CD8-positive, alpha-beta memory T cell (primary cell): ENCODE measurements around the gene MEGF6. TPM values are rescaled to one million over a fixed set of nuclear protein-coding genes. Genes with fewer than 3 reads are reported as not detected.

Experiments
- CTCF ChIA-PET: fragments of 350-600 bp; sonication (Branson Sonifier 250); formaldehyde crosslinking; loops from one replicate; lab custom pipeline; 2021; ENCODE audit warnings: antibody characterized with exemption; lab: Charles Lee
- POLR2A ChIA-PET: fragments of 350-600 bp; sonication (Branson Sonifier 250); formaldehyde crosslinking; loops from one replicate; lab custom pipeline; 2021; ENCODE audit warnings: antibody characterized with exemption; lab: Charles Lee
- DNase-seq, 5 donors: peaks; one replicate each; pipeline versions ENCODE4 v3.0.0 to v3.0.0-alpha.2; 2020 to 2022; ENCODE audit warnings: mixed read lengths in 1 of 5
- H3K27ac ChIP-seq: one replicate; pipeline ENCODE4 v1.7.0; 2013; ENCODE audit warnings: low read depth, mild to moderate bottlenecking, low read length, moderate library complexity
- H3K27me3 ChIP-seq: 2 replicates; pipeline ENCODE4 v1.7.0; 2013; ENCODE audit warnings: low read length, mild to moderate bottlenecking; ENCODE audit not compliant: insufficient read depth, poor library complexity, severe bottlenecking
- H3K36me3 ChIP-seq: 2 replicates; pipeline ENCODE4 v1.7.0; 2013; ENCODE audit warnings: mild to moderate bottlenecking, low read length, moderate library complexity; ENCODE audit not compliant: insufficient read depth
- H3K4me1 ChIP-seq: 2 replicates; pipeline ENCODE4 v1.7.0; 2013; ENCODE audit warnings: mild to moderate bottlenecking, low read length, moderate library complexity; ENCODE audit not compliant: insufficient read depth
- H3K4me3 ChIP-seq: 2 replicates; pipeline ENCODE4 v1.7.0; 2013; ENCODE audit warnings: mild to moderate bottlenecking, low read length
- H3K9me3 ChIP-seq: 2 replicates; pipeline ENCODE4 v1.7.0; 2013; ENCODE audit warnings: mild to moderate bottlenecking, low read length
- H3K27ac Mint-ChIP-seq, 8 donors: one replicate each; pipeline ENCODE4 v1.8.0; 2020 to 2021; ENCODE audit warnings: mixed read lengths in 8 of 8, mild to moderate bottlenecking in 6 of 8, inconsistent platforms in 3 of 8, moderate library complexity in 3 of 8
- H3K27me3 Mint-ChIP-seq, 2 donors: one replicate each; pipeline ENCODE4 v1.8.0; 2020 to 2021; ENCODE audit warnings: mixed read lengths in 2 of 2, mild to moderate bottlenecking in 1 of 2, moderate library complexity in 1 of 2
- H3K36me3 Mint-ChIP-seq, 3 donors: one replicate each; pipeline ENCODE4 v1.8.0; 2020 to 2021; ENCODE audit warnings: mixed read lengths in 3 of 3, inconsistent platforms in 1 of 3, mild to moderate bottlenecking in 1 of 3
- H3K4me1 Mint-ChIP-seq, 3 donors: one replicate each; pipeline ENCODE4 v1.8.0; 2020 to 2021; ENCODE audit warnings: mixed read lengths in 3 of 3, inconsistent platforms in 1 of 3, mild to moderate bottlenecking in 1 of 3
- H3K4me3 Mint-ChIP-seq, 7 donors: one replicate each; pipeline ENCODE4 v1.8.0; 2020 to 2021; ENCODE audit warnings: mixed read lengths in 7 of 7, mild to moderate bottlenecking in 6 of 7, moderate library complexity in 4 of 7, inconsistent platforms in 2 of 7
- H3K9me3 Mint-ChIP-seq, 5 donors: one replicate each; pipeline ENCODE4 v1.8.0; 2020 to 2022; ENCODE audit warnings: mixed read lengths in 5 of 5, mild to moderate bottlenecking in 3 of 5, moderate library complexity in 2 of 5, inconsistent platforms in 1 of 5
- polyA plus RNA-seq: library from polyadenylated mRNA; unstranded; fragments of 300-500 nt; fragmentation: Illumina TruSeq; gene quantifications from one replicate; pipeline ENCODE4 v1.2.3, GENCODE V29; 2021
- total RNA-seq, 2 experiments: library from RNA; stranded (reverse); gene quantifications; one replicate each; pipeline ENCODE4 v1.2.3, GENCODE V29; 2021

The MEGF6 gene
- total and polyA plus RNA-seq, 3 experiments from 2014 or later: 3.4 to 12.0 (median 10.8) TPM

GRCh38 chr1:3471356-3472087 lies 139.8 kb downstream of the MEGF6 start:
- DNase-seq: peak in 1 of 5 donors; percentile 30
- Histone ChIP-seq H3K4me1 (no peaks in the 10 kb centered on the region), H3K27me3 (no peaks in the 10 kb centered on the region), H3K27ac (no peak overlapping the region), H3K9me3 (no peaks in the 10 kb centered on the region), H3K36me3 (no peaks in the 10 kb centered on the region), H3K4me3 (no peak overlapping the region)
- H3K4me1 Mint-ChIP-seq: no peaks in the 10 kb centered on the region
- peaks cover 0 to 4% of the 10 kb centered on the region in 2 donors for H3K27me3 Mint-ChIP-seq
- H3K4me3 Mint-ChIP-seq: no peak overlapping the region
- no peak overlapping the region for H3K27ac Mint-ChIP-seq
- H3K36me3 Mint-ChIP-seq: no peaks in the 10 kb centered on the region
- no peaks in the 10 kb centered on the region for H3K9me3 Mint-ChIP-seq
- POLR2A ChIA-PET: no interaction called here
- CTCF ChIA-PET: interaction anchor here (1.5 kb wide), 1 partner anchor 18 kb away, joined by 4 read pairs; no protein-coding TSS in a partner anchor

- Histone ChIP-seq H3K36me3 (no peaks in the 10 kb centered on the region), H3K4me3 (no peak overlapping the region), H3K4me1 (no peaks in the 10 kb centered on the region), H3K9me3 (no peaks in the 10 kb centered on the region), H3K27me3 (no peaks in the 10 kb centered on the region), H3K27ac (no peak overlapping the region)
- Mint-ChIP-seq H3K27me3 (peaks cover 4 to 6% of the 10 kb centered on the region in 2 donors), H3K4me3 (no peak overlapping the region), H3K27ac (no peak overlapping the region), H3K4me1 (peaks cover 0 to 4% (median 0%) of the 10 kb centered on the region in 3 donors), H3K36me3 (no peaks in the 10 kb centered on the region), H3K9me3 (no peaks in the 10 kb centered on the region)
- DNase-seq: peak in 1 of 5 donors; percentile 30
- POLR2A ChIA-PET: no interaction called here
- CTCF ChIA-PET: interaction anchor here (1.5 kb wide), 1 partner anchor 18 kb away, joined by 4 read pairs; no protein-coding TSS in a partner anchor
These were observed 140.5 kb downstream of the MEGF6 start for GRCh38 chr1:3470650-3471355.

- Histone ChIP-seq H3K9me3 (no peaks in the 10 kb centered on the region), H3K4me1 (no peaks in the 10 kb centered on the region), H3K27me3 (no peaks in the 10 kb centered on the region), H3K36me3 (no peaks in the 10 kb centered on the region), H3K27ac (no peak overlapping the region), H3K4me3 (no peak overlapping the region)
- Mint-ChIP-seq H3K4me3 (no peak overlapping the region), H3K27me3 (peaks cover 4 to 7% of the 10 kb centered on the region in 2 donors), H3K27ac (peak overlapping the region in 1 of 8 donors; percentile 24), H3K36me3 (no peaks in the 10 kb centered on the region), H3K4me1 (peaks cover 0 to 5% (median 0%) of the 10 kb centered on the region in 3 donors), H3K9me3 (no peaks in the 10 kb centered on the region)
- POLR2A ChIA-PET: no interaction called here
- peak in 1 of 5 donors; percentile 43 for DNase-seq
- CTCF ChIA-PET: no interaction called here
These were observed 141.3 kb downstream of the MEGF6 start for GRCh38 chr1:3469849-3470649.

GRCh38 chr1:3469104-3469848 lies 142.0 kb downstream of the MEGF6 start:
- no peaks in the 10 kb centered on the region for H3K27me3 ChIP-seq
- H3K4me3 ChIP-seq: no peak overlapping the region
- Mint-ChIP-seq H3K27me3 (peaks cover 4 to 7% of the 10 kb centered on the region in 2 donors), H3K27ac (peak overlapping the region in 1 of 8 donors; percentile 24), H3K9me3 (no peaks in the 10 kb centered on the region), H3K4me3 (no peak overlapping the region), H3K36me3 (no peaks in the 10 kb centered on the region), H3K4me1 (peaks cover 0 to 5% (median 0%) of the 10 kb centered on the region in 3 donors)
- no peaks in the 10 kb centered on the region for H3K36me3 ChIP-seq
- POLR2A ChIA-PET: no interaction called here
- DNase-seq: peak in 1 of 5 donors; percentile 44
- H3K9me3 ChIP-seq: no peaks in the 10 kb centered on the region
- CTCF ChIA-PET: no interaction called here
- H3K4me1 ChIP-seq: no peaks in the 10 kb centered on the region
- H3K27ac ChIP-seq: no peak overlapping the region

GRCh38 chr1:3468236-3469103 lies 142.8 kb downstream of the MEGF6 start:
- Mint-ChIP-seq H3K27me3 (peaks cover 0 to 7% of the 10 kb centered on the region in 2 donors), H3K27ac (no peak overlapping the region), H3K4me3 (no peak overlapping the region), H3K4me1 (peaks cover 0 to 5% (median 0%) of the 10 kb centered on the region in 3 donors), H3K9me3 (no peaks in the 10 kb centered on the region), H3K36me3 (no peaks in the 10 kb centered on the region)
- Histone ChIP-seq H3K4me3 (no peak overlapping the region), H3K9me3 (no peaks in the 10 kb centered on the region), H3K27ac (no peak overlapping the region), H3K4me1 (no peaks in the 10 kb centered on the region), H3K36me3 (no peaks in the 10 kb centered on the region), H3K27me3 (no peaks in the 10 kb centered on the region)
- peak in 1 of 5 donors; percentile 43 for DNase-seq
- CTCF ChIA-PET: no interaction called here
- POLR2A ChIA-PET: no interaction called here

- Histone ChIP-seq H3K36me3 (no peaks in the 10 kb centered on the region), H3K9me3 (no peaks in the 10 kb centered on the region), H3K27me3 (no peaks in the 10 kb centered on the region), H3K4me1 (no peaks in the 10 kb centered on the region), H3K27ac (no peak overlapping the region), H3K4me3 (no peak overlapping the region)
- ChIA-PET CTCF (no interaction called here), POLR2A (no interaction called here)
- Mint-ChIP-seq H3K27ac (no peak overlapping the region), H3K36me3 (no peaks in the 10 kb centered on the region), H3K4me3 (no peak overlapping the region), H3K9me3 (no peaks in the 10 kb centered on the region), H3K4me1 (peaks cover 0 to 5% (median 0%) of the 10 kb centered on the region in 3 donors), H3K27me3 (peaks cover 0 to 7% of the 10 kb centered on the region in 2 donors)
- peak in 1 of 5 donors; percentile 39 for DNase-seq
These were observed 143.9 kb downstream of the MEGF6 start for GRCh38 chr1:3467096-3468036.
